D721Med (cell line): Measurements from ENCODE around the gene MRPL38.
"Not testable (repeated sequence)": the region's sequence is repeated elsewhere in the genome, so short reads cannot be mapped to it uniquely, and the experiment has no call there.

ENCODE experiments used
- DNase-seq: peaks from one replicate; pipeline ENCODE4 v3.0.0; 2011; ENCODE audit warnings: low spot score; ENCODE audit not compliant: insufficient read length
- FAIRE-seq: peaks from 2 replicates; lab custom pipeline; 2011; peaks lifted over from hg19 to GRCh38; lab: Jason Lieb, UNC
- TF ChIP-seq, protein P1 (sequence below): IDR thresholded peaks from 2 replicates; pipeline ENCODE4 v1.5.1; 2012; ENCODE audit warnings: mild to moderate bottlenecking, control low read depth; ENCODE audit not compliant: insufficient read depth; ENCODE audit errors: missing control alignments

MRPL38 gene

DNA sequence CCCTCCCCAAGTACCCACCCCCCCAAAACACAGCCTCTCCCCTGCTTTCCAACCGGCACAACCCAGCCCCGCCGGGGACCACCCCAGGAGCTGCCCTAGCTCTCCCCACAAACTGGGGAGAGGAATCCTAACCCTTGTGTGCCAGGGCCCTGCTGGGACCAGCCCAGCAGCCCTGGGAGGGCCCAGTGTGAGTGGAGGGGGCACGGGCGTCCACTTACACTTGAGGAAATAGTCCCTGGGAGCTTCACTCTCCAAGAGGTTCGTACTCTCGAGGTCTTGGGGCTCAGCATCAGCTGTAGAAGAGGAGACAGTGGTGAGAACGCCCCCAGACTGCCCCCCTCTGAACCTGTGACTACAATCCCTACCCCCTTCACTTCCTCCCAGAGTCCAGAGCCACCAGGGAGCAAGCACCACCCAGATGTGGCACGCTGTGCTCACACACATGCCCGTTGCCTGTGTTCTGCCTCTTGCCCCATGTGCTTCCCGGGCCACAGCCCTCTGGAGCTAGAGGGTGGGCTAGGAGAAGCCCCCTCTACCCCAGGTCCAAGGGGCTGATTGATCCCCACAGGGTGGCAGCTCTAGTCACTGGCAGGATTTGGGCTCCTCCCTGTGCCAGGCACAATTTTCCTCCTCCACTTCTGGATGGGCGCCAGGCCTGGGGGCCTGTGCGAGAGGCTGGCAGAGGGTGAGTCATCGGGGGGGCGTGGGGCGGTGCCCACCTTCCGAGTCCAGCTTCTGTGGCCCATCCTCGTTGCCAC lies 29.3 kb downstream of the MRPL38 start:
- DNase-seq (no peak), FAIRE-seq (no peak)
- TF ChIP-seq, protein P1, sequence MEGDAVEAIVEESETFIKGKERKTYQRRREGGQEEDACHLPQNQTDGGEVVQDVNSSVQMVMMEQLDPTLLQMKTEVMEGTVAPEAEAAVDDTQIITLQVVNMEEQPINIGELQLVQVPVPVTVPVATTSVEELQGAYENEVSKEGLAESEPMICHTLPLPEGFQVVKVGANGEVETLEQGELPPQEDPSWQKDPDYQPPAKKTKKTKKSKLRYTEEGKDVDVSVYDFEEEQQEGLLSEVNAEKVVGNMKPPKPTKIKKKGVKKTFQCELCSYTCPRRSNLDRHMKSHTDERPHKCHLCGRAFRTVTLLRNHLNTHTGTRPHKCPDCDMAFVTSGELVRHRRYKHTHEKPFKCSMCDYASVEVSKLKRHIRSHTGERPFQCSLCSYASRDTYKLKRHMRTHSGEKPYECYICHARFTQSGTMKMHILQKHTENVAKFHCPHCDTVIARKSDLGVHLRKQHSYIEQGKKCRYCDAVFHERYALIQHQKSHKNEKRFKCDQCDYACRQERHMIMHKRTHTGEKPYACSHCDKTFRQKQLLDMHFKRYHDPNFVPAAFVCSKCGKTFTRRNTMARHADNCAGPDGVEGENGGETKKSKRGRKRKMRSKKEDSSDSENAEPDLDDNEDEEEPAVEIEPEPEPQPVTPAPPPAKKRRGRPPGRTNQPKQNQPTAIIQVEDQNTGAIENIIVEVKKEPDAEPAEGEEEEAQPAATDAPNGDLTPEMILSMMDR: no peak

DNA sequence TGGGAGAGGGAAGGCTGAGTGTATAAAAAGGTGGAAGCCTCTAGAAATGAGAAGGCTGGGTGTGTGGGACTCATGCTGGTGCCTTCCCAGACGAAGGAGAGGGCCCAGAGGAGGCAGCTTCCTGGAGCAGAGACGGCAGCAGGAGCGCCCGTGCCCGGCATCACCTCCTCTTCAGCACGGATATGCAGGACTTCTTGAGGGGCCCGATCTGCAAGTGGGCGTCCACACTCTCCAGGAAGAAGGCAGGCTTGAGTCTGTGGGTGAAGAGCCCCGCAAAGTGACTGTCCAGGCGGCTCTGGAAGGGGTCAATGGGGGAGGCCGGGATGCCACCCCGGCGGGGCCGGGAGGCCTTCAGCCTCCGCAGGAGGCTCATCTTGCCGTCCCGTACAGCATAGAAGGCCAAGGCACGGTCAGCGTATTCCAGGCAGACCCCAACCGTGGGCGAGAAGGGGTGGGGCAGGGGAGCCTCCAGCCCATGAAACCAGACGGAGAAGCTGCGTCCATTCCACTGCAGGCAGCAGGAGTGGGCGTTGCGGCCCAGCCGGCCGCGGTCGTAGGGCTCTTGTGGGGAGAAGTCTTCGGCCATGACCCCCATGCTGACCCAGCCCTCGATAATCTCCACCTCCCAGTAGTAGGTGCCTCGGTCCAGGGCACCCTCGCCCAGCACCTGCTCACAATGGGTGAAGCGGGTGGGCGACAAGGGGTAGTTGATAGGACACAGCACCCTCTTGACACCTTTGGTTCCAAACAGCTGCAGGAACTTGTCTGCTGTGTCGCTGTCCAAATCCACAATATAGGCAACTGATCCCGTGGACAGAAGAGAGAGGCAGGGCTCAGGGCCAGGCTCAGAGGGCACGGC lies 30.1 kb downstream of the MRPL38 start:
- TF ChIP-seq, protein P1: no peak
- FAIRE-seq (no peak), DNase-seq (no peak)

DNA sequence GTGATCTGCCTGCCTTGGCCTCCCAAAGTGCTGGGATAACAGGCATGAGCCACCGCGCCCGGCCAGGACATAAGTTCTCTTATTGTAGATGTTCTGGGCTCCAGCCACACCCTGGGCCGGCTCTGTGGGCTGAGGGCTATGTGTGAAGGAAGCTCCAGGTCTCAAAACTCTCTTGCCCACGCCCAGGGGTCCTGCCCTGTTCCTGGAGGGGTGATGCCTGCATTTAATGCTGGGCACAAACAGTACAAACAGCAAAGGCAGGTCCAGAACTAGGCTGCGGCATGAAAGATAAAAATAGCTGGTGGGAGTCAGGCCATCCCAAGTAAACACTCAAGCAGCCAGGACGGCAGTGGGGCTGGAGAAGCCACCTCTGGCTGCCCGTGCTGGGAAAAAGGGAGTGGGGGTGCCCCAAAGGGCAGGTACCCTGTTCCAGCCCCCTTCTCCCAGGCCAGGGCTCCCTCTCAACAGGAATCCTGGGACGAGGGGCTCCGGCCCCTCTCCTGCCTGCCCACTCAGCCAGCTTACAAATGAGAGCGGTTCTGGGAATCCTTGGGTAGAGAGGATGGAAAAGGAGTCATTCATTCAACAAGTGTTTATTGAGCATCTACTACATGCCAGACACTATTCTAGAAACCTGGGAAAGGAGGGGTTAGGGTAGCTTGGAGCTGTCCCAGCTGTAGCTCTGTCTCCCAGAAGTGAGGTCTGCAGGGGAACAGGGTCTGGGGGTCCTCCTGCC lies 30.9 kb downstream of the MRPL38 start:
- FAIRE-seq: no peak
- TF ChIP-seq, protein P1: no peak
- DNase-seq: no peak

DNA sequence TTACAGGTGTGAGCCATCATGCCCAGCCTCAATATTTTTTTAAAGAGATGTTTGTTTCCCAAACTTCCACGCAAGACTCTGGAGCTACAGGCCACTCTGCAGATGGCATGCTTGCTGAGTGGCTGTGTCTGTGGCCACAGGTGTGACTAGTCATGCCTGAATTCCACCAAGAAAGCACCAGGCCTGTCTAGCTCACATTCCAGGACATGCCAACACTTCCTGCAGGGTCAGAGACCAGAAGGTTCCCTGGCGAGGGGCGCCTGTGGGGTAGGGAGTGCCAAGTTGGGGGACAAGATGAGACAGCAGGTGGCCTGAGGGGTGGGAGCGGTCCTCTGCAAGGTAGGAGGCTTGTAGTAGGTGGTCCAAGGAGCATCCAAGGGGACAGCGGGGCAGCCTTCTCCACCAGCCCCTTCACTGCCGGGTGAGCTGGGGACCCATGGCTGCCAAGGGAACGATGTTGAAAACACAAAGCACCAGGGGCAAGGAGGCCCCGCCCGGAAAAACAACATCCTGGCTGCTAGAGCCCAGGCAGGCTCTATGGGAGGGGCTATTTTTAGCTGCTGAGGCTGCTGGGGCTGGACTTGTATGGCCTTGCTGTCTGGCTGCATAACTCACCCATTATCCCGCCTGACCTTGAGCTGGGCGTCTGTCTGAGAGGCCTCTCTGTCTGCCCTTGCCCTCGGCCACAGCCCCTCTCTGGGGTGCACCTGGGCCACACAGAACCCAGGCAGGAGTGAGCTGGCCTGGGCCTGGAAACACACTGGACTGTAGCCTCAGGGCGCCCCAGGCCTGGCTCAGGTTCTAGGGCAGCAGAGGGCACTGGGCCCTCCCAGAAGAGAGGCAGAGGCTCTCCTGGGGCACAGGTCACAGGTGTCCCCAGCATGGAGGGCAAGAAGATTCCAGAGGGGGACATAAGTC lies 32.0 kb downstream of the MRPL38 start:
- DNase-seq: no peak
- FAIRE-seq: no peak
- TF ChIP-seq, protein P1: no peak

DNA sequence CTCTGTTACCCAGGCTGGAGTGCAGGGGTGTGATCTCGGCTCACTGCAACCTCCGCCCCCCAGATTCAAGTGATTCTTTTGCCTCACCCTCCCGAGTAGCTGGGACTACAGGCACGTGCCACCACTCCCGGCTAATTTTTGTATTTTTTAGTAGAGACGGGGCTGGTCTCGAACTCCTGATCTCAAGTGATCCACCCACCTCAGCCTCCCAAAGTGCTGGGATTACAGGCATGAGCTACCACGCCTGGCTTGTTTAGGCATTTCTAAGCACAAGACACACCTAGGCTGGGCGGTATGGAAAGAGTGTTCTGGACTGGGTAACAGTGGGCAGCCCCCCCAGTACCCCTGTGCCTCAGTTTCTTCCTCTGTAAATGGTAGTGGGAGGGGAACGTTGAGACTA lies 34.5 kb downstream of the MRPL38 start:
- not testable (repeated sequence) for FAIRE-seq, DNase-seq

DNA sequence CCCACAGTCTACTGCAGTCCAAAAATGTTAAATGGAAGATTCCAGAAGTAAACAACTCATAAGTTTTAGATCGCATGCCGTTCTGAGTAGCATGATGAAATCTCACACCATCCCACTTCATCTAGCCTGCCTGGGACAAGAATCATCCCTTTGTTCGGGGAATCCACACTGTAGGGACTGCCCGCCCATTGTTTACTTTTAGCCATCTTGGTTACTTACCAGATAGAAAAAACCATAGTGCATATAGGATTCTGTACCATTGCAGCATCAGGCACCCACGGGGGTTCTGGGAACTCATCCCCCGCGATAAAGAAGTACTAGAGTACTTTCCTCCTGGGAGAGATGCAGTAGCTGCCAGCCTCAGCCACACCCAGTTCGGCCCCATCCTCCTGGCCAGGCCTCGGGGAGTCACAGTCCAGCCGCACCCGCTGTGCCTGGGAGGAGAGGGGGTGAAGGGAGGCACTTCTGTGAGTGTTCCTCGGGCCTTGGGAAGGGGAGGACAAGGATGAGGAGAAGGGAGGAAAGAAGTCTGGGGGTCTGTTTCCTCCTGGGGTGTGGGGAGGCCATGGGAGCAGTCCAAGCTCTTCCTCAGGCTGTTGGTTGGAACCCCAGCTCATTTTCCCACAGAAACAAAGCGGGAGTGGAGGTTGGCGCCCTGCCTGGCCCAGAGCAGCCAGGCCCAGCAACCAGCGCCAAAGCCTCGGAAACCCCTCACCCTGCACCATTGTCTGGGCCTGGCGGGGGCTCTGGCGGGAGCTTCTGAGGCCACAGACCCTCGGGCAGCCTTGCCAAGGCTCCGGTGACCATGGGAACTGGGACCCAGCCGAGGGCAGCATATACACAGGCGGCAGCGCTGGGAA lies 35.2 kb downstream of the MRPL38 start:
- TF ChIP-seq, protein P1: no peak

DNA sequence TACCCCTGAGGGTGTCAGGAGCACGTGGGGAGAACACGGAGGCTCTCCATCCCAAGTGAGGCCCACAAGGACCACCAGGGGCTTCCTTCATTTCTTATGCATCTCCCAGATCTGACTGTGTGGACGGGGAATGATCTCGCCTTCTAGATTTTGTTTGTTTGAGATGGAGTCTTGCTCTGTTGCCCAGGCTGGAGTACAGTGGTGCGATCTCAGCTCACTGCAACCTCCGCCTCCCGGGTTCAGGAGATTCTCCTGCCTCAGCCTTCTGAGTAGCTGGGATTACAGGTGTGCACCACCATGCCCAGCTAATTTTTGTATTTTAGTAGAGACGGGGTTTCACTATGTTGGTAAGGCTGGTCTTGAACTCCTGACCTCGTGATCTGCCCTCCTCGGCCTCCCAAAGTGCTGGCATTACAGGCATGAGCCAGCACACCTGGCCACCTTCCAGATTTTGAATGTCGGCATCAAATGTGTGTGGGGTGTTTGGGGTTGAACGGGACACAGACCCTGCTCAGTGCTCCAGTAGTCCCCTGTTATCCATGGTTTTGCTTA lies 35.9 kb downstream of the MRPL38 start:
- not testable (repeated sequence) for DNase-seq, FAIRE-seq

More for the DNA sequence above, 35.2 kb downstream of the MRPL38 start:
- FAIRE-seq (no peak), DNase-seq (no peak)

DNA sequence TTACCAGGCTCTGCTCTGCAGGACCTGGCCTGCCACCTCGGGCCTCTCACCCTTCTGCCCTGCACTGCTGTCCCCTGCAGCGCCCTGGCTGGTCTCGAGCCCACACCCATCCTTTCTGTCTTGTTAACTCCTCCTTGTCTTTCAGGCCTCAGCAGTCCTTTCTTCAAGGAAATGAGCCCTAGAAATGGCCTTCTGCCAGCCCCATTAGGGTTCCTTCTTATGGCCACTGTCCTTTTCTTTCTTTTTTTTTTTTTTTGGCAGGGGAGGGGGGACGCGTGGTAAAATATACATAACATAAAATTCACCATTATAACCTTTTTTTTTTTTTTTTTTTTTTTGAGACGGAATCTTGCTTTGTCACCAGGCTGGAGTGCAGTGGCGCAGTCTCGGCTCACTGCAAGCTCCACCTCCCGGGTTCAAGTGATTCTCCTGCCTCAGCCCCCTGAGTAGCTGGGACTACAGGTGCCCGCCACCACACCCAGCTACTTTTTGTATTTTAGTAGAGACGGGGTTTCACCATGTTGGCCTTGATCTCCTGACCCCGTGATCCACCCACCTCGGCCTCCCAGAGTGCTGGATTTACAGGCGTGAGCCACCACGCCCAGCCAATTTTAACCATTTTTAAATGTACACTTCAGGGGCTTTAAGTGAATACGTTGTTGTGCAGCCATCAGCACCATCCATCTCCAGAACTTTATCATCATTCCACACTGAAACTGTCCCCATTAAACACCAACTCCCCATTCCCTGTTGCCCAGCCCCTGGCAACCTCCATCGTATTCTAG lies 39.1 kb downstream of the MRPL38 start:
- not testable (repeated sequence) for DNase-seq, FAIRE-seq

DNA sequence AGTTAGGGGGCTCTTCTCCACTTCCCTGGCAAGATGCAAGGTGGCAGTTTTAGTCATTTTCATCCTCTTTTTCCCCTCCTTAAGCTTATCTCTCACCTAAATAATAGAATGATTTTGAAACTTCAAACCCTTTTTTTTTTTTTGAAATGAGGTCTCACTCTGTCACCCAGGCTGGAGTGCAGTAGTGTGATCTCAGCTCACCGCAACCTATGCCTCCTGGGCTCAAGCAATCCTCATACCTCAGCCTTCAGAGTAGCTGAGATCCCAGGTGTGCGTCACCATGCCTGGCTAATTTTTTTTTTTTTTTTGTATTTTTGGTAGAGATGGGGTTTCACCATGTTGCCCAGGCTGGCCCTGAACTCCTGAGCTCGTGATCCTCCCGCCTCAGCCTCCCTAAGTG lies 39.8 kb downstream of the MRPL38 start:
- DNase-seq, FAIRE-seq: not testable (repeated sequence)
